GM21423 (cell line): ENCODE data around the gene NEK8.
"Not testable (repeated sequence)": the region's sequence is repeated elsewhere in the genome, so short reads cannot be mapped to it uniquely, and the experiment has no call there.

Source experiments
- ATAC-seq: cut with Tn5 transposase; IDR thresholded peaks from one replicate; pipeline ENCODE4 v1.9.1; 2021; ENCODE audit warnings: mild to moderate bottlenecking, moderate library complexity; ENCODE audit not compliant: unreplicated experiment

Gene NEK8

GRCh38 chr17:28760601-28761562 lies 32.3 kb downstream of the NEK8 start:
- ATAC-seq: no peak

GRCh38 chr17:28763137-28763799 lies 34.7 kb downstream of the NEK8 start:
- ATAC-seq: peak; percentile 68

GRCh38 chr17:28763804-28764266 lies 35.2 kb downstream of the NEK8 start:
- ATAC-seq: peak; percentile 28

- no peak for ATAC-seq
Measured at GRCh38 chr17:28765038-28765437, 36.5 kb downstream of the NEK8 start.

GRCh38 chr17:28773736-28774135 lies 45.1 kb downstream of the NEK8 start:
- no peak for ATAC-seq

- no peak for ATAC-seq
Measured at GRCh38 chr17:28774206-28774605, 45.6 kb downstream of the NEK8 start.

- no peak for ATAC-seq
Measured at GRCh38 chr17:28777178-28777577, 48.6 kb downstream of the NEK8 start.

DNA sequence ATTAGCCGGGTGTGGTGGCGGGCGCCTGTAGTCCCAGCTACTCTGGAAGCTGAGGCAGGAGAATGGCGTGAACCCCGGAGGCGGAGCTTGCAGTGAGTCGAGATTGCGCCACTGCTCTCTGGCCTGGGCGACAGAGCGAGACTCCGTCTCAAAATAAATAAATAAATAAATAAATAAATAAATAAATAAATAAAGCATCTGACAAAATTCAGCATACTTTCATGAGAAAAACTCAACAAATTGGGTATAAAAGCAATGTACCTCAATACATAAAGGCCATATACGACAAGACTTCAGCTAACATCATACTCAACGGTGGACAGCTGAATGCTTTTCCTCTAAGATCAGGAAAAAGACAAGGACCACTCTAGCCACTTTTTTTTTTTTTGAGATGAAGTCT lies 51.0 kb downstream of the NEK8 start:
- not testable (repeated sequence) for ATAC-seq

DNA sequence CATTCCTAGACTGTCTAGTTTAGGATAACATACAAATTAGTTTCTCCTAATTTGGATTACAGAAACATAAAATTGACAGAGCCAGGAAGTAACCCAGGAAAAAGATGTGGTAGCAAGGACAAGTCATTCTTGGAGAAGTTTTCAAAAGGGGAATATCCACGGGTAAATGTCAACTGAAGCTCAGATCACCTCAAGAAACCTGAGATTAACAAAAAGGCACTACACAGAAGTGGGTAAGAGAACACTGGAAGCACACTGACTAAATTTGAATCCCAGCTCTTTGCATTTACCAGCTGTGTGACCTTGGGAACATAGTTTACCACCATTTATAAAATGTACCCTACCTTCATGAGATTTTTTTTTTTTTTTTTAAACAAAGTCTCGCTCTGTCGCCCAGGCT lies 54.6 kb downstream of the NEK8 start:
- ATAC-seq: no peak

- ATAC-seq: no peak
Measured at GRCh38 chr17:28788100-28788499, 59.5 kb downstream of the NEK8 start.
